B cell (primary cell): ENCODE measurements around the gene CWF19L2. TPM values are rescaled to one million over a fixed set of nuclear protein-coding genes. Genes with fewer than 3 reads are reported as not detected.
"Not testable (repeated sequence)": the region's sequence is repeated elsewhere in the genome, so short reads cannot be mapped to it uniquely, and the experiment has no call there.

Source experiments
- ATAC-seq: fragments of 200-7000 bp; cut with Tn5 transposase; one replicate; pipeline ENCODE4 v1.10.0; 2021; ENCODE audit warnings: low read depth, mild to moderate bottlenecking, moderate number of reproducible peaks, moderate library complexity
- CTCF ChIA-PET: fragments of 350-600 bp; sonication (Branson Sonifier 250); formaldehyde crosslinking; loops from one replicate; lab custom pipeline; 2021; ENCODE audit warnings: antibody characterized with exemption, inconsistent platforms; lab: Charles Lee
- POLR2A ChIA-PET: fragments of 350-600 bp; sonication (Branson Sonifier 250); formaldehyde crosslinking; loops from one replicate; lab custom pipeline; 2021; ENCODE audit warnings: antibody characterized with exemption; lab: Charles Lee
- DNase-seq: peaks from one replicate; pipeline ENCODE4 v3.0.0; 2013
- H2AFZ ChIP-seq: 2 replicates; pipeline ENCODE4 v1.6.1; 2012; ENCODE audit warnings: mild to moderate bottlenecking, low read depth, low read length; ENCODE audit not compliant: insufficient read depth, poor library complexity, severe bottlenecking
- H3K27ac ChIP-seq, 2 donors: 1 replicate in 1 of 2; 2 replicates in 1 of 2; pipeline ENCODE4 v1.5.1; 2012 to 2013; ENCODE audit warnings: low read length in 2 of 2, mild to moderate bottlenecking in 2 of 2, moderate library complexity in 1 of 2
- H3K27me3 ChIP-seq, 4 experiments: fragments of 200-600 bp in 1 of 4; sonication (generic) in 1 of 4; replicated peaks in 1 of 4; 1 replicate in 2 of 4; 2 replicates in 2 of 4; pipeline versions ENCODE4 v1.6.1 to v1.7.0; 2013 to 2016; ENCODE audit warnings: low read length in 3 of 4, mild to moderate bottlenecking in 2 of 4, mixed read lengths in 1 of 4, moderate library complexity in 1 of 4; ENCODE audit not compliant: insufficient read depth in 4 of 4, control insufficient read depth in 3 of 4; ENCODE audit errors: control extremely low read depth in 1 of 4
- H3K36me3 ChIP-seq, 2 experiments: replicated peaks in 1 of 2; 1 replicate in 1 of 2; 2 replicates in 1 of 2; pipeline versions ENCODE4 v1.6.1 to v1.7.1; 2013; ENCODE audit warnings: low read length in 1 of 2; ENCODE audit not compliant: insufficient read depth in 2 of 2, control insufficient read depth in 1 of 2; ENCODE audit errors: control extremely low read depth in 1 of 2, extremely low read depth in 1 of 2
- H3K4me1 ChIP-seq, 2 donors: fragments of 200-600 bp in 1 of 2; sonication (generic) in 1 of 2; 1 replicate in 1 of 2; 2 replicates in 1 of 2; pipeline versions ENCODE4 v1.5.1 to v1.6.1; 2013 to 2017; ENCODE audit warnings: low read length in 2 of 2; ENCODE audit not compliant: control insufficient read depth in 2 of 2, insufficient read depth in 2 of 2
- H3K4me2 ChIP-seq: replicated peaks from 2 replicates; pipeline ENCODE3; 2012; ENCODE audit warnings: mild to moderate bottlenecking, low read depth, low read length; ENCODE audit not compliant: poor library complexity, severe bottlenecking
- H3K4me3 ChIP-seq, 5 experiments: fragments of 200-600 bp in 1 of 5; sonication (generic) in 1 of 5; 1 replicate in 3 of 5; 2 replicates in 2 of 5; pipeline versions ENCODE4 v1.5.1 to v1.7.0; 2011 to 2016; ENCODE audit warnings: low read length in 4 of 5, mild to moderate bottlenecking in 4 of 5, low read depth in 2 of 5, control low read depth in 1 of 5, moderate library complexity in 1 of 5; ENCODE audit not compliant: insufficient read depth in 1 of 5; ENCODE audit errors: control extremely low read depth in 1 of 5, extremely low read depth in 1 of 5
- H3K79me2 ChIP-seq: fragments of 200-600 bp; sonication (generic); one replicate; pipeline ENCODE4 v1.6.0; 2016; ENCODE audit warnings: low read length; ENCODE audit not compliant: control insufficient read depth, insufficient read depth
- H3K9ac ChIP-seq: fragments of 200-600 bp; sonication (generic); 2 replicates; pipeline ENCODE4 v1.6.1; 2017; ENCODE audit warnings: mild to moderate bottlenecking, low read length, moderate library complexity
- H3K9me3 ChIP-seq, 3 donors: one replicate each; pipeline versions ENCODE4 v1.6.1 to v1.7.1; 2013; ENCODE audit warnings: low read length in 2 of 3; ENCODE audit not compliant: control insufficient read depth in 2 of 3, insufficient read depth in 1 of 3; ENCODE audit errors: control extremely low read depth in 1 of 3
- H4K20me1 ChIP-seq: 2 replicates; pipeline ENCODE4 v1.6.0; 2012; ENCODE audit warnings: mild to moderate bottlenecking, low read length; ENCODE audit not compliant: insufficient read depth, control insufficient read depth, poor library complexity, severe bottlenecking
- H3K27ac Mint-ChIP-seq: one replicate; pipeline ENCODE4 v1.8.0; 2021; ENCODE audit warnings: mixed read lengths
- H3K27me3 Mint-ChIP-seq: one replicate; pipeline ENCODE4 v1.8.0; 2021; ENCODE audit warnings: mixed read lengths
- H3K4me1 Mint-ChIP-seq: one replicate; pipeline ENCODE4 v1.8.0; 2021; ENCODE audit warnings: mixed read lengths
- H3K4me3 Mint-ChIP-seq: one replicate; pipeline ENCODE4 v1.8.0; 2021; ENCODE audit warnings: mixed read lengths
- H3K9me3 Mint-ChIP-seq: one replicate; pipeline ENCODE4 v1.8.0; 2022; ENCODE audit warnings: mixed read lengths; ENCODE audit not compliant: insufficient read depth
- EZH2 ChIP-seq: IDR thresholded peaks from 2 replicates; pipeline ENCODE4 v1.6.1; 2012; ENCODE audit warnings: borderline replicate concordance, low read depth, mild to moderate bottlenecking, moderate library complexity, low read length; ENCODE audit not compliant: insufficient read depth, poor library complexity, severe bottlenecking
- WGBS: methylation state at CpG from one replicate; pipeline ENCODE4 v1.1.5; 2013; ENCODE audit warnings: missing lambda C conversion rate; ENCODE audit not compliant: insufficient coverage; 5-methylcytosine and 5-hydroxymethylcytosine counted together
- intact Hi-C: fragments of 100-400 bp; cut with micrococcal nuclease; formaldehyde crosslinking; loops from one replicate; pipeline ENCODE4 v1.10.0; 2022
- polyA plus RNA-seq: library from polyadenylated mRNA; depleted of rRNA; stranded (reverse); fragments of >200 nt; gene quantifications from 2 replicates; pipeline ENCODE4 v1.2.3, GENCODE V29; 2012
- total RNA-seq, 2 donors: library from RNA; stranded (reverse); fragments of 120-200 nt in 1 of 2; gene quantifications; 1 replicate in 1 of 2; 2 replicates in 1 of 2; pipeline versions ENCODE4 v1.2.3 to v1.2.4, GENCODE V29; 2013 to 2022
- TF ChIP-seq, protein P1 (sequence below): fragments of 200-600 bp; IDR thresholded peaks from one replicate; pipeline ENCODE4 v1.8.0; 2022; ENCODE audit warnings: antibody characterized with exemption, mild to moderate bottlenecking

The CWF19L2 gene
- total and polyA plus RNA-seq, 2 donors (not counting 1 experiment from before 2014, with no cell fraction given), result 2.4 to 44.3 TPM

DNA sequence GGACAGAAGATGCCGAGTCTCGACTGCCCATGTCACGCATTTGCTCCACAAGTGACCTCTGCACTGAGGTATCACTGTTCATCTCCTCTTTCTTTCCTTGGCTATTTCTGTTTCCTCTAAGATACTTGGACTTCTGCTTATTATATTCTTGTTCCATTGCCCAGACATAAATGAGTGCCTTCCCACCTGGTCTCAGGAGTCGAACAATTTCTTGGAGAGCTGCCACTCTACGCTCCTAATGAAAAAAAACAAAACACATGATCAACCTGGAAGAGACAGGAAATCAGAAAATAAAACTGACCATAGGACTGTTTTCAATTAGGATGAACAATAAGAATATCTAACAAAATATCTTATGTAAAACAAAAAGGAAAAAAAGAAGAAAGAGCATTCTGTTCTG, 47.4 kb upstream of the CWF19L2 start:
- TF ChIP-seq, protein P1, sequence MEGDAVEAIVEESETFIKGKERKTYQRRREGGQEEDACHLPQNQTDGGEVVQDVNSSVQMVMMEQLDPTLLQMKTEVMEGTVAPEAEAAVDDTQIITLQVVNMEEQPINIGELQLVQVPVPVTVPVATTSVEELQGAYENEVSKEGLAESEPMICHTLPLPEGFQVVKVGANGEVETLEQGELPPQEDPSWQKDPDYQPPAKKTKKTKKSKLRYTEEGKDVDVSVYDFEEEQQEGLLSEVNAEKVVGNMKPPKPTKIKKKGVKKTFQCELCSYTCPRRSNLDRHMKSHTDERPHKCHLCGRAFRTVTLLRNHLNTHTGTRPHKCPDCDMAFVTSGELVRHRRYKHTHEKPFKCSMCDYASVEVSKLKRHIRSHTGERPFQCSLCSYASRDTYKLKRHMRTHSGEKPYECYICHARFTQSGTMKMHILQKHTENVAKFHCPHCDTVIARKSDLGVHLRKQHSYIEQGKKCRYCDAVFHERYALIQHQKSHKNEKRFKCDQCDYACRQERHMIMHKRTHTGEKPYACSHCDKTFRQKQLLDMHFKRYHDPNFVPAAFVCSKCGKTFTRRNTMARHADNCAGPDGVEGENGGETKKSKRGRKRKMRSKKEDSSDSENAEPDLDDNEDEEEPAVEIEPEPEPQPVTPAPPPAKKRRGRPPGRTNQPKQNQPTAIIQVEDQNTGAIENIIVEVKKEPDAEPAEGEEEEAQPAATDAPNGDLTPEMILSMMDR, result no peak
- no peak for TF ChIP-seq EZH2
- Histone ChIP-seq H3K4me2 (no peak overlapping the region), H3K27ac (no peak overlapping the region), H3K27me3 (no peaks in the 10 kb centered on the region), H3K79me2 (no peaks in the 10 kb centered on the region), H4K20me1 (no peaks in the 10 kb centered on the region), H3K4me3 (no peak overlapping the region), H2AFZ (no peak overlapping the region), H3K4me1 (no peaks in the 10 kb centered on the region), H3K36me3 (peaks cover 9 to 34% of the 10 kb centered on the region in 2 experiments), H3K9me3 (peaks cover 5 to 12% (median 7%) of the 10 kb centered on the region in 3 donors), H3K9ac (no peak overlapping the region)
- ATAC-seq, result no peak
- Mint-ChIP-seq H3K27ac (no peak overlapping the region), H3K4me1 (no peaks in the 10 kb centered on the region), H3K9me3 (peaks cover 2% of the 10 kb centered on the region), H3K27me3 (no peaks in the 10 kb centered on the region), H3K4me3 (no peak overlapping the region)
- ChIA-PET POLR2A (no interaction called here), CTCF (no interaction called here)
- intact Hi-C loops, result no loop called here
- WGBS, result 100% methylated on average over 3 of the region's 5 CpGs
- DNase-seq, result no peak

DNA sequence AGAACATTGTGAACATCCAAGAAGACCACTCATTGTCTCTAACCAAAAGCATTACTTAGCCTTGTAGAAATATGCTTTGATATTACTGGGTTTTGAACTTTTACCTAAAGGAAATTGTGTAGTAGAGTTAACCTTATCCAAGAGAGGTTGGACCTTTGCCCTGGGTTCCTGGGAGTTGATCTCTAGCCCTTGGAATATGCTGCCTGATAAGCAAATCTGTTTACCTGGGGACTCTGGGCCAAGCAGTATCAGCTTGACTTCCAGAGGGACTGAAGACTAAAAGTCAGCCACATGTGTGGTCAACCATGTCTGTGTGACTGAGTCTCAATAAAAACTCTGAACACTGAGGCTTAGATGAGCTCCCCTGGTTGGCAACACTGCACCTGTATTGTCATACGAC, 44.1 kb upstream of the CWF19L2 start:
- intact Hi-C loops, result no loop called here
- no peak for DNase-seq
- H3K27me3 ChIP-seq, result no peaks in the 10 kb centered on the region
- H3K27ac ChIP-seq, result no peak overlapping the region
- Mint-ChIP-seq H3K27ac (no peak overlapping the region), H3K27me3 (no peaks in the 10 kb centered on the region), H3K4me3 (no peak overlapping the region), H3K9me3 (peaks cover 2% of the 10 kb centered on the region), H3K4me1 (no peaks in the 10 kb centered on the region)
- no peaks in the 10 kb centered on the region for H4K20me1 ChIP-seq
- H3K4me1 ChIP-seq, result no peaks in the 10 kb centered on the region
- H3K36me3 ChIP-seq, result peaks cover 9 to 34% of the 10 kb centered on the region in 2 experiments
- H3K79me2 ChIP-seq, result no peaks in the 10 kb centered on the region
- H2AFZ ChIP-seq, result no peak overlapping the region
- TF ChIP-seq EZH2, result no peak
- TF ChIP-seq, protein P1, result no peak
- CTCF ChIA-PET, result no interaction called here
- no peak overlapping the region for H3K4me2 ChIP-seq
- POLR2A ChIA-PET, result no interaction called here
- WGBS, result 90% methylated on average over 1 of the region's 1 CpG
- H3K9ac ChIP-seq, result no peak overlapping the region
- H3K4me3 ChIP-seq, result no peak overlapping the region
- peaks cover 7 to 12% (median 8%) of the 10 kb centered on the region in 3 donors for H3K9me3 ChIP-seq
- no peak for ATAC-seq

DNA sequence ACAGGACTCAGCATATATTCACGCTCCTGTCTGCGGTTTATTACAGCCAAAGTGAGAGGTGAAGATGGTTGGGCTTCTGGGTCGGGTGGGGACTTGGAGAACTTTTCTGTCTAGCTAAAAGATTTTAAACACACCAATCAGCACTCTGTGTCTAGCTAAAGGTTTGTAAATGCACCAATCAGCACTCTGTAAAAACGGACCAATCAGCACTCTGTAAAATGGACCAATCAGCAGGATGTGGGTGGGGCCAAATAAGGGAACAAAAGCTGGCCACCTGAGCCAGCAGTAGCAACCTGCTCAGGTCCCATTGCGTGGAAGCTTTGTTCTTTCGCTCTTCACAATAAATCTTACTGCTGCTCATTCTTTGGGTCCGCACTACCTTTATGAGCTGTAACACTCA, 39.7 kb upstream of the CWF19L2 start:
- 100% methylated on average over 3 of the region's 7 CpGs for WGBS
- H3K27me3 Mint-ChIP-seq, H3K79me2 ChIP-seq, H3K9ac ChIP-seq, H3K4me1 ChIP-seq, DNase-seq, H2AFZ ChIP-seq, H3K4me3 Mint-ChIP-seq, ATAC-seq, CTCF ChIA-PET, H3K36me3 ChIP-seq, H3K9me3 Mint-ChIP-seq, POLR2A ChIA-PET, H3K27ac ChIP-seq, H3K27me3 ChIP-seq, H3K9me3 ChIP-seq, H4K20me1 ChIP-seq, H3K4me2 ChIP-seq, H3K4me1 Mint-ChIP-seq, H3K27ac Mint-ChIP-seq, H3K4me3 ChIP-seq, intact Hi-C loops: not testable (repeated sequence)
